ENCODE measurements around the gene MAN1B1. TPM values are rescaled to one million over a fixed set of nuclear protein-coding genes. Genes with fewer than 3 reads are reported as not detected.

The MAN1B1 gene
- total RNA-seq, 1 donor from 2014 or later: 70.4 TPM

DNA sequence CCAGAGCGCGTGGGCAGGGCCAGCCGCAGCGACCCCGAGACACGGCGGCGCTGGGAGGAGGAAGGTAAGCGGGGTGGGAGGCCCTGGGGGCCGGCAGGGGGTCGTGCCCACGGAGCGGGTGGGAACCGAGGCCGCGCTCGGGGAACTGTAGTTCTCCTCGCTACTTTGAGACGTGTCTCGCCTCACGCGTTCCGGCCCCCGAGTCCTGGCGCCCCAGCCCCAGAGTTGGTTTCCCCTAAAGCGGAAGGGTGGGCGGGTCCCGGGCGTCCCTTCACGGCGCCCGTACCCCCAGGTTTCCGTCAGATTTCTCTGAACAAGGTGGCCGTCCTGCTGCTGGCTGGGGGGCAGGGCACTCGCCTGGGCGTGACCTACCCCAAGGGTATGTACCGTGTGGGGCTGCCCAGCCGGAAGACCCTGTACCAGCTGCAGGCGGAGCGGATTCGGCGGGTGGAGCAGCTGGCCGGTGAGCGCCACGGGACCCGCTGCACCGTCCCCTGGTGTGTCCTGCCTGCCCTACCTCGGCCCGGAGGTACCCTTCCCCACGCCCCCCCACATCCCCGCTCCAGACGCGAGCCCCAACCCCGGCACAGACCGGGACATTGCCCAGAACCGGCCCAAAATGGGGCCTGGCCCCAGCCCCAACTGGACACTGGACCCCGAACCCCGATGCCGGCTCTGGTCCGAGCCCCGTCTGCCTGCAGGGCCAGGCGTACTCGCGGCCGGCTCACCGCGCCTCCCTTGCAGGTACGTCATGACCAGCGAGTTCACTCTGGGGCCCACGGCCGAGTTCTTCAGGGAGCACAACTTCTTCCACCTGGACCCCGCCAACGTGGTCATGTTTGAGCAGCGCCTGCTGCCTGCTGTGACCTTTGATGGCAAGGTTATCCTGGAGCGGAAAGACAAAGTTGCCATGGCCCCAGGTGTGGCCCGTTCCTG, 8.8 kb upstream of the MAN1B1 start:
- H3K4me1 Mint-ChIP-seq (ENCODE audit: unreplicated experiment): no peaks in the 10 kb centered on the region
- TF ChIP-seq, protein P1, sequence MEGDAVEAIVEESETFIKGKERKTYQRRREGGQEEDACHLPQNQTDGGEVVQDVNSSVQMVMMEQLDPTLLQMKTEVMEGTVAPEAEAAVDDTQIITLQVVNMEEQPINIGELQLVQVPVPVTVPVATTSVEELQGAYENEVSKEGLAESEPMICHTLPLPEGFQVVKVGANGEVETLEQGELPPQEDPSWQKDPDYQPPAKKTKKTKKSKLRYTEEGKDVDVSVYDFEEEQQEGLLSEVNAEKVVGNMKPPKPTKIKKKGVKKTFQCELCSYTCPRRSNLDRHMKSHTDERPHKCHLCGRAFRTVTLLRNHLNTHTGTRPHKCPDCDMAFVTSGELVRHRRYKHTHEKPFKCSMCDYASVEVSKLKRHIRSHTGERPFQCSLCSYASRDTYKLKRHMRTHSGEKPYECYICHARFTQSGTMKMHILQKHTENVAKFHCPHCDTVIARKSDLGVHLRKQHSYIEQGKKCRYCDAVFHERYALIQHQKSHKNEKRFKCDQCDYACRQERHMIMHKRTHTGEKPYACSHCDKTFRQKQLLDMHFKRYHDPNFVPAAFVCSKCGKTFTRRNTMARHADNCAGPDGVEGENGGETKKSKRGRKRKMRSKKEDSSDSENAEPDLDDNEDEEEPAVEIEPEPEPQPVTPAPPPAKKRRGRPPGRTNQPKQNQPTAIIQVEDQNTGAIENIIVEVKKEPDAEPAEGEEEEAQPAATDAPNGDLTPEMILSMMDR (IDR thresholded peaks at IDR 0.05; ENCODE audit: unreplicated experiment): no peak
- H3K9me3 Mint-ChIP-seq (ENCODE audit: unreplicated experiment): no peaks in the 10 kb centered on the region
- H3K4me3 Mint-ChIP-seq (ENCODE audit: unreplicated experiment): no peak overlapping the region
- no peak overlapping the region for H3K27ac Mint-ChIP-seq (ENCODE audit: unreplicated experiment)
- H3K36me3 Mint-ChIP-seq (ENCODE audit: low read depth, unreplicated experiment): no peaks in the 10 kb centered on the region
- peaks cover 22% of the 10 kb centered on the region for H3K27me3 Mint-ChIP-seq (ENCODE audit: unreplicated experiment)
- DNase-seq (ENCODE audit: low spot score): no peak

DNA sequence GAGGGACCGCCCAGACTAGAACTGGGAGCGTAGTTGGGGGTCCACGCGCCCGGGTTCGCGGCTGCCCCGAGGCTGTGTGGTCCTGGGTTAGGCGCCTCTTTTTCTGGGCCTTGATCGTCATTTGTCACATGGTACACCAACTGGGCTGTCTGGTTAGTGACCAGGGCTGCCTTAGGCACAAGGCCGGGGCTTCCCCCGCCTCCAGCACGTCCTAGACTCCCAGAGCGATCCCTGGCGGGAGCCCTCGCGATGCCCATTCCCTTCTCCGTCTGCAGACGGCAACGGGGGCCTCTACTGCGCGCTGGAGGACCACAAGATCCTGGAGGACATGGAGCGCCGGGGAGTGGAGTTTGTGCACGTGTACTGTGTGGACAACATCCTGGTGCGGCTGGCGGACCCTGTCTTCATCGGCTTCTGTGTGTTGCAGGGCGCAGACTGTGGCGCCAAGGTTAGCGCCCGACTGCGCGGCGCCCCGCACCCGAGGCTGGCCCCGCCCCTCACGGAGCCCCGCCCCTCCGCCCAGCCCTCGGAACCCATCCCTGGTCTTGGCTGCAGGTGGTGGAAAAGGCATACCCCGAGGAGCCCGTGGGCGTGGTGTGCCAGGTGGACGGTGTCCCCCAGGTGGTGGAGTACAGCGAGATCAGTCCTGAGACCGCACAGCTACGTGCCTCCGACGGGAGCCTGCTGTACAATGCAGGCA, 7.9 kb upstream of the MAN1B1 start:
- H3K36me3 Mint-ChIP-seq (ENCODE audit: low read depth, unreplicated experiment): no peaks in the 10 kb centered on the region
- no peak overlapping the region for H3K4me3 Mint-ChIP-seq (ENCODE audit: unreplicated experiment)
- H3K27me3 Mint-ChIP-seq (ENCODE audit: unreplicated experiment): peaks cover 24% of the 10 kb centered on the region
- no peaks in the 10 kb centered on the region for H3K9me3 Mint-ChIP-seq (ENCODE audit: unreplicated experiment)
- no peak overlapping the region for H3K27ac Mint-ChIP-seq (ENCODE audit: unreplicated experiment)
- TF ChIP-seq, protein P1 (IDR thresholded peaks at IDR 0.05; ENCODE audit: unreplicated experiment): no peak
- no peak for DNase-seq (ENCODE audit: low spot score)
- no peaks in the 10 kb centered on the region for H3K4me1 Mint-ChIP-seq (ENCODE audit: unreplicated experiment)

DNA sequence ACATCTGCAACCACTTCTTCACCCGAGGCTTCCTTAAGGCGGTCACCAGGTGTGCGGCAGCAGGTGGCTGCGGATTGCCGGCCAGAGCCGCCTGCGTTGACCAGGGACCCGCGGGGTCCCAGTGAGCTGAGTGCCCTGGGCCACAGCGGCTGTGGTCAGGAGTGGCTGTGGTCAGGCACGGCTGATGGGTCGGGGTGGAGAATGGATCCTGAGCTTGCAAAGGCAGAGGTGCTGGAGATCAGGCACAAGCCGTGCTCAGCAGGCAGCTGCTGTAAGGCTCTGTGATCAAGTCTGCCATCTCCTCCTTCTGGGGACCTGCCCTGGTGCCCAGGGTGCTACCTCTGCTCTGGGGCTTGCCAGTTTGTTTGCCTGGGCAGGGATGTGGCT, 7.4 kb upstream of the MAN1B1 start:
- TF ChIP-seq, protein P1 (IDR thresholded peaks at IDR 0.05; ENCODE audit: unreplicated experiment): no peak
- no peaks in the 10 kb centered on the region for H3K4me1 Mint-ChIP-seq (ENCODE audit: unreplicated experiment)
- no peaks in the 10 kb centered on the region for H3K36me3 Mint-ChIP-seq (ENCODE audit: low read depth, unreplicated experiment)
- no peak overlapping the region for H3K27ac Mint-ChIP-seq (ENCODE audit: unreplicated experiment)
- peaks cover 23% of the 10 kb centered on the region for H3K27me3 Mint-ChIP-seq (ENCODE audit: unreplicated experiment)
- H3K4me3 Mint-ChIP-seq (ENCODE audit: unreplicated experiment): no peak overlapping the region
- H3K9me3 Mint-ChIP-seq (ENCODE audit: unreplicated experiment): no peaks in the 10 kb centered on the region
- no peak for DNase-seq (ENCODE audit: low spot score)

DNA sequence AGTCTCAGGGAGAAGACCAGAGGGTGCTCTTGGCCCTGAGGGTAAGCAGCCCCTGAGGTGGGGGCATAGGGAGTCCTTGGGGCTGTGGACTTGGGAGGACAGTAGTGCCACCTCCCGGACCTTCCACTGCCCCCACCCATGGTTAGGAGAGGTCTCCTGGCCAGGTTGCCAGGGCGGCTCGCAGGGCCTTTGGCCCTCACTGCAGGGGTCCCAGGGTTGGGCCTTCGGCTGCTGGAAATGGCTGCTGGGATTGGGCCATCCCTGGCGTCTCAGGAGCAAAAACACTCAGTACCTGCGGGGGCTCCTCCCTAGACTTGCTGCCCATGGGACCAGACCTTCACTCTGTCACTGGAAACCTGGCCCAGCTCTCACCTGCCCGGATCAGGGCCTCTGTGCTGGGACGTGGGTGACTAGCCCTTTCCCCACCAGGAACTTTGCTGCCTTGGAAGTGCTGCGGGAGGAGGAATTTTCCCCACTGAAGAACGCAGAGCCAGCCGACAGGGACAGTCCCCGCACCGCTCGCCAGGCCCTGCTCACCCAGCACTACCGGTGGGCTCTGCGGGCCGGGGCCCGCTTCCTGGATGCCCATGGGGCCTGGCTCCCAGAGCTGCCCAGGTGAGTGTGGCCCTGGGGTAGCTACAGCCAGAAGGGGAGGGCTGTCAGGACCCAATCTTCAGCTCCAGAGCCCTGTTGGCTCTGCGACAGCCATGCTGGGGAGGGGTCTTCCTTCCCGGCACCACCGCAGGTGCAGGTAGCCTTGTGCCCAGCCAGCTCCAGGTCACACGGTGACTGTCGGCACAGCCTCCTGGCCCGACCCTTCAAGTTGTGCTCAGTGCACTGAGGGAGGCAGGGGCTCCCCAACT, 6.3 kb upstream of the MAN1B1 start:
- Mint-ChIP-seq H3K36me3 (ENCODE audit: low read depth, unreplicated experiment) (no peaks in the 10 kb centered on the region), H3K4me3 (ENCODE audit: unreplicated experiment) (no peak overlapping the region), H3K4me1 (ENCODE audit: unreplicated experiment) (peaks cover under 1% of the 10 kb centered on the region), H3K9me3 (ENCODE audit: unreplicated experiment) (no peaks in the 10 kb centered on the region), H3K27ac (ENCODE audit: unreplicated experiment) (no peak overlapping the region), H3K27me3 (ENCODE audit: unreplicated experiment) (peaks cover 21% of the 10 kb centered on the region)
- TF ChIP-seq, protein P1 (IDR thresholded peaks at IDR 0.05; ENCODE audit: unreplicated experiment): no peak
- no peak for DNase-seq (ENCODE audit: low spot score)

All from endothelial cell (in vitro differentiated cells).